Measurements from ENCODE around the gene ZFHX3.
A peak's percentile ranks its signal among the peaks of the same experiment; 100 is the strongest.

The ZFHX3 gene

GRCh38 chr16:73042807-73043206, 5.1 kb downstream of the ZFHX3 start:
- Histone ChIP-seq H4K20me1 (peaks cover 12% of the 10 kb centered on the region; the same call in 1 of the 2 replicates), H3K9ac (no peak overlapping the region), H3K4me3 (no peak overlapping the region), H3K27me3 (peaks cover 38% of the 10 kb centered on the region), H3K4me1 (peaks cover 13% of the 10 kb centered on the region), H3K36me3 (no peaks in the 10 kb centered on the region), H3K9me3 (no peaks in the 10 kb centered on the region), H3K27ac (no peak overlapping the region), H3K4me2 (no peak overlapping the region)
- no peak for TF ChIP-seq Cebpa-rat (IDR thresholded peaks at IDR 0.05)

- Histone ChIP-seq H3K4me2 (no peak overlapping the region), H4K20me1 (peaks cover 2% of the 10 kb centered on the region; the same call in 1 of the 2 replicates)
Observed at GRCh38 chr16:73041676-73042075, 6.3 kb downstream of the ZFHX3 start.

GRCh38 chr16:73040735-73041402, 7.1 kb downstream of the ZFHX3 start:
- Histone ChIP-seq H4K20me1 (no peaks in the 10 kb centered on the region), H3K27ac (no peak overlapping the region), H3K9me3 (no peaks in the 10 kb centered on the region), H3K9ac (no peak overlapping the region), H3K4me2 (no peak overlapping the region), H3K36me3 (no peaks in the 10 kb centered on the region), H3K27me3 (peaks cover 36% of the 10 kb centered on the region), H3K4me3 (no peak overlapping the region), H3K4me1 (peaks cover 25% of the 10 kb centered on the region)
- no peak for TF ChIP-seq Cebpa-rat (IDR thresholded peaks at IDR 0.05)

More at GRCh38 chr16:73041676-73042075, 6.3 kb downstream of the ZFHX3 start:
- H3K9me3 ChIP-seq = no peaks in the 10 kb centered on the region
- no peak for TF ChIP-seq Cebpa-rat (IDR thresholded peaks at IDR 0.05)
- H3K27me3 ChIP-seq = peaks cover 36% of the 10 kb centered on the region
- H3K4me3 ChIP-seq = no peak overlapping the region
- no peak overlapping the region for H3K9ac ChIP-seq
- no peak overlapping the region for H3K27ac ChIP-seq
- peaks cover 17% of the 10 kb centered on the region for H3K4me1 ChIP-seq
- no peaks in the 10 kb centered on the region for H3K36me3 ChIP-seq

- no peak for TF ChIP-seq Cebpa-rat (IDR thresholded peaks at IDR 0.05)
- H3K27me3 ChIP-seq = peaks cover 41% of the 10 kb centered on the region
- H3K9me3 ChIP-seq = no peaks in the 10 kb centered on the region
- no peaks in the 10 kb centered on the region for H3K36me3 ChIP-seq
- H3K4me3 ChIP-seq = no peak overlapping the region
- H3K27ac ChIP-seq = no peak overlapping the region
- H4K20me1 ChIP-seq = no peaks in the 10 kb centered on the region
- H3K4me2 ChIP-seq = no peak overlapping the region
- peaks cover 32% of the 10 kb centered on the region for H3K4me1 ChIP-seq
- no peak overlapping the region for H3K9ac ChIP-seq
Observed at GRCh38 chr16:73040136-73040535, 7.8 kb downstream of the ZFHX3 start.

GRCh38 chr16:73037845-73038570, 9.9 kb downstream of the ZFHX3 start:
- no peak overlapping the region for H3K4me3 ChIP-seq
- H3K4me1 ChIP-seq = peaks cover 50% of the 10 kb centered on the region
- H3K36me3 ChIP-seq = no peaks in the 10 kb centered on the region
- H3K27ac ChIP-seq = no peak overlapping the region
- no peaks in the 10 kb centered on the region for H3K9me3 ChIP-seq
- peaks cover 53% of the 10 kb centered on the region for H3K27me3 ChIP-seq
- no peak for TF ChIP-seq Cebpa-rat (IDR thresholded peaks at IDR 0.05)
- H3K9ac ChIP-seq = no peak overlapping the region
- H4K20me1 ChIP-seq = no peaks in the 10 kb centered on the region
- H3K4me2 ChIP-seq = peak overlapping the region; percentile 16; the same call in 1 of the 2 replicates

GRCh38 chr16:73037331-73037745, 10.6 kb downstream of the ZFHX3 start:
- Histone ChIP-seq H3K4me1 (peaks cover 56% of the 10 kb centered on the region), H3K9ac (no peak overlapping the region), H3K27me3 (peaks cover 58% of the 10 kb centered on the region), H3K4me2 (peak overlapping the region; percentile 79), H3K9me3 (no peaks in the 10 kb centered on the region), H4K20me1 (no peaks in the 10 kb centered on the region), H3K36me3 (no peaks in the 10 kb centered on the region), H3K27ac (no peak overlapping the region), H3K4me3 (no peak overlapping the region)
- TF ChIP-seq Cebpa-rat (IDR thresholded peaks at IDR 0.05) = no peak

- H3K4me1 ChIP-seq = peaks cover 67% of the 10 kb centered on the region
- no peaks in the 10 kb centered on the region for H4K20me1 ChIP-seq
- peaks cover 69% of the 10 kb centered on the region for H3K27me3 ChIP-seq
- H3K36me3 ChIP-seq = no peaks in the 10 kb centered on the region
- peak overlapping the region; percentile 49; the same call in 1 of the 2 replicates for H3K27ac ChIP-seq
- H3K9ac ChIP-seq = peak overlapping the region; percentile 63
- H3K9me3 ChIP-seq = no peaks in the 10 kb centered on the region
- H3K4me2 ChIP-seq = peak overlapping the region; percentile 79
- no peak for TF ChIP-seq Cebpa-rat (IDR thresholded peaks at IDR 0.05)
- peak overlapping the region; percentile 52 for H3K4me3 ChIP-seq
Observed at GRCh38 chr16:73036074-73036826, 11.7 kb downstream of the ZFHX3 start.

GRCh38 chr16:73034374-73034773, 13.6 kb downstream of the ZFHX3 start:
- Histone ChIP-seq H3K4me1 (peaks cover 72% of the 10 kb centered on the region), H3K27ac (no peak overlapping the region), H3K4me3 (no peak overlapping the region), H3K36me3 (no peaks in the 10 kb centered on the region), H3K9ac (no peak overlapping the region), H3K9me3 (no peaks in the 10 kb centered on the region), H3K27me3 (peaks cover 80% of the 10 kb centered on the region), H4K20me1 (no peaks in the 10 kb centered on the region), H3K4me2 (peak overlapping the region; percentile 87)
- no peak for TF ChIP-seq Cebpa-rat (IDR thresholded peaks at IDR 0.05)

GRCh38 chr16:73033271-73033998, 14.5 kb downstream of the ZFHX3 start:
- H4K20me1 ChIP-seq = no peaks in the 10 kb centered on the region
- no peaks in the 10 kb centered on the region for H3K9me3 ChIP-seq
- peaks cover 72% of the 10 kb centered on the region for H3K4me1 ChIP-seq

More at GRCh38 chr16:73033271-73033998, 14.5 kb downstream of the ZFHX3 start:
- Histone ChIP-seq H3K27me3 (peaks cover 80% of the 10 kb centered on the region), H3K36me3 (no peaks in the 10 kb centered on the region), H3K4me2 (peak overlapping the region; percentile 87), H3K9ac (no peak overlapping the region; the same call in 1 of the 2 replicates), H3K4me3 (peak overlapping the region; percentile 31; the same call in 1 of the 2 replicates), H3K27ac (0 out of 2 replicates have a peak overlapping the region, but pooled peaks have one; percentile 40)
- TF ChIP-seq Cebpa-rat (IDR thresholded peaks at IDR 0.05) = no peak

Measured in BLaER1 (cell line).